Measurements from ENCODE around the gene KRTAP10-8.

- TF ChIP-seq REST (IDR thresholded peaks at IDR 0.05; ENCODE audit: insufficient read depth in 1 of 2, low read depth in 2 of 2, low read length in 1 of 2) (no peak), CTCF (IDR thresholded peaks at IDR 0.05) (no peak), POLR2AphosphoS5 (IDR thresholded peaks at IDR 0.05; ENCODE audit: low read depth, low read length) (no peak)
Observed at GRCh38 chr21:44647222-44647552, 35.3 kb downstream of the KRTAP10-8 start.
